Activated CD4-positive, alpha-beta T cell treated with anti-CD3 and anti-CD28 coated beads, Interleukin-10, Interleukin-2, amounts not matched to agents 100 ng/mL and 50 ng/mL, durations not matched to agents 16 hours and 8 hours (primary cell): ENCODE data around the gene HNRNPA2B1.
"Not testable (repeated sequence)": the region's sequence is repeated elsewhere in the genome, so short reads cannot be mapped to it uniquely, and the experiment has no call there.

Experiments
- DNase-seq: peaks from one replicate; pipeline ENCODE4 v3.0.0-alpha.2; 2020

The HNRNPA2B1 gene

DNA sequence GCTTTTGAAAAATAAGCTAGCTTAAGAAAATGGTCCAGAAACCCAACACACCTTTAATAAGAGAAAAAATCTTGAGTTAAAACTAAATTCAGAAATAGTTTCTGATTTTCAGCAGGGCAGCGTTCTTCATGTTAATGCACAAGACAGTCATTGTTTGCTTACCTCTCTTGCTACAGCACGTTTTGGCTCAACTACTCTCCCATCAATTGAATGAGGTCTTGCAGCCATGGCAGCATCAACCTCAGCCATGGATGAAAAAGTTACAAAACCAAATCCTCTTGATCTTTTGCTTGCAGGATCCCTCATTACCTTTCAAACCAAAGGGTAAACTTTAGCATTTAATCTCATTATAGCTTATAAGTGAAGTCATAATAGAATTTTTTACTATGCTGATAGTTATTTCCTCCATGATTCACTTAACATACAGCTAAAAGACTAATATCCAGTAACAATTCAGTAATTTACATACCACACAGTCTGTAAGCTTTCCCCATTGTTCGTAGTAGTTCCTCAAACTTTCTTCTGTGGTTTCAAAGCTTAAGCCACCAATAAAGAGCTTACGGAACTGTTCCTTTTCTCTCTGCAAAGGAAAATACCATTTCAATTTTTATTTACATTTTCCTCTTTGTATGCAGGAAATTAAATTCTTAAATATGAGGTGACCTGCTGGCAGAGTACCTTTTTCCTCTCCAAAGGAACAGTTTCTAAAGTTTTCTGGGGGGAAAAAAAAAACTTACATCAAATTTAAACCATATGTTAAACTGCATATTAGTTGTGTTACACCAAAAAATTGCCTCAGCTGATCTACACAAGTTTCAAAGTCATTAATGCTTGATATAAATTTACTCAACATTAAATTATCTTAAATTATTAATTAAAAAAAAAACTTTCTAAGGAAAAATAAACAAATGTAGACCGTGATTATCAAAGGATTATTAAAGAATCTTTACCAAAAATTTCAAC lies 3.1 kb downstream of the HNRNPA2B1 start:
- no peak for DNase-seq

GRCh38 chr7:26195867-26196657 lies 4.5 kb downstream of the HNRNPA2B1 start:
- no peak for DNase-seq

- DNase-seq = no peak
Measured at GRCh38 chr7:26195182-26195581, 5.4 kb downstream of the HNRNPA2B1 start.

DNA sequence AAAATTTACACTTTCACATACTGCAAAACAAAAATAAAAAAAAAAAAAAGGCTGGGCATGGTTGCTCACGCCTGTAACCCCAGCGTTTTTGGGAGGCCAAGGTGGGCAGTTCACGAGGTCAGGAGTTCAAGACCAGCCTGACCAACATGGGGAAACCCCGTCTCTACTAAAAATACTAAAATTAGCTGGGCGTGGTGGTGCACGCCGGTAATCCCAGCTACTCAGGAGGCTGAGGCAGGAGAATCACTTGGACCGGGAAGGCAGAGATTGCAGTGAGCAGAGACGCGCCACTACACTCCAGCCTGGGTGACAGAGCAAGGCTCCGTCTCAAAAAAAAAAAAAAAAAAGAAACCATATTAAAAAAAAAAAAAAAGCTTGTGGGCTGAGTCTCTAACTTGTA lies 5.8 kb downstream of the HNRNPA2B1 start:
- DNase-seq = not testable (repeated sequence)

DNA sequence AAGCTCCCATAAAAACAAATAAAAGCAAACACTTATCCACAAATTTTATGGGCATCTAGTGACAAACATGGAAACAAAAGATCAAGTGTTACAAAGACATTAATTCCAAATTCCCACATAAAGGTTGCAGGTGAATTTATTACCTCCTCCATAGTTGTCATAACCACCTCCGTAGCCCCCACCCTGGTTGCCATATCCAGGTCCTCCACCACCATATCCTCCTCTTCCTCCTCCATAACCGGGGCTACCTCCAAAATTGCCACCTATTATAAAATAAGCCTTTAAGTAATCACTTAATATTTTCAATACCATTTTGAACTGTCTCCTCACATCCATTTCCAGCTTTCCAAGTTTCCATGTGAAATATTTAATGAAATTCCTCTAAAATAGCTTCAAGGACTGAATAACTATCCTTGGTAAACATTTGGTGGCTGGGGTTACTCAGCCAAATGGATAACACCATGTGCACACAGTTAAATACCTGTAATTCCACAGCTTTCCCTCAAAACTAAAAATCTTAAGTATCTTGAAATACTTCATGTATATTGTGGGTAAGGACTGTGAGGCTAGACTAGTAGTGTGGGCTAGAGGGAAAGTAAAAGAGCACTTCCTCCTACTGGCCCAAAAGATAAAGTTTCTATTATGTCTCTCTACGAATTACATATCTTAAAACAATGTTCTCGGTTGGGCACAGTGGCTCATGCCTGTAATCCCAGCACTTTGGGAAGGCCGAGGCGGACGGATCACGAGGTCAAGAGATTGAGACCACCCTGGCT lies 6.9 kb downstream of the HNRNPA2B1 start:
- DNase-seq = no peak

DNA sequence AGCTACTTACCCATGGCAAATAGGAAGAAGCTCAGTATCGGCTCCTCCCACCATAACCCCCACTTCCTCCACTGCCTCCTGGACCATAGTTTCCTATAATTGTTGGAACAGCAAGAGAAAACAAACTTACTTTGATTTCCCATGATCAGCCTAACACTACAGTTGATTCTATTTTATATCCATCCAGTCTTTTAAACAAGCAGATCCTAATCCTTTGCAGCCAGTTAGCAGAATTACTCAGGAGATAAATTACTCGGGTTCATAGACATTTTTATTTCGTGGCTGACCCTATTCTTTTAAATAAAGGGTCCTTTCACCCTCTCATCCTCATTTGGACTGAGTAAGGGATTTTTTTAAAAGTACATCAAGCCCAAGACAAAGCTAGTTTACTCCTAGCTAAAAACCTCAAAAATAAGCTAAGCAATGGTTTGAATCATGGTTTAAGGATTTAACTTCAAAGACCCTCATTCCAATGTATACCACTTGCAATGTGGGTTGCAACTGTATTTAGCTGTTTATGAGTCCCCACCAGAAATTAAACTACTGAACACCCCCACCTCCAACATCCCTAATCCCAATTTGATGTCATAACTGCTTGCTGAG lies 8.0 kb downstream of the HNRNPA2B1 start:
- DNase-seq = no peak

DNA sequence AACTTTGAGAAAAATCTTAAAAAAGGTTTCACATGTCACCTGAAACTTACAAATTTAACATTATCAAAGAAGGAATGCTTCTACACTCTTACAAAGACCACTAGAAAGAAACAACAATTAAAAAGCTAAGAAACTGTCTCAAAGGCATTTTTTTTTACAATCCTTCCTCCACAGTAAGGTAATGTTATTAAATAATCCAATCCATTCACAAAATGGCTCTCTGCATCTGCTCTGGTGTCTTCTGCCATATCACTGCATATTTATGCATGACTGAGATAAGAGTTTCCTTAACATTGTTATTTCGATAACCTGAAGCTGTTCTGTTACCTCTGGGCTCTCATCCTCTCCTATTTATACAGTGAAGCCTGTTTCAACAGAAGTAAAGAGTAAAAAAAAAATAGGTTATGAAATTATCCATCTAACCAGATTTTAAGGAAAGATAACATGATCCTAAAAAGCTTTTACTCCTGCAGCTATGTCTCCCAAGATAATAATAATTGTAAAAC lies 8.5 kb downstream of the HNRNPA2B1 start:
- DNase-seq = no peak

GRCh38 chr7:26191233-26191973 lies 9.1 kb downstream of the HNRNPA2B1 start:
- DNase-seq = no peak

DNA sequence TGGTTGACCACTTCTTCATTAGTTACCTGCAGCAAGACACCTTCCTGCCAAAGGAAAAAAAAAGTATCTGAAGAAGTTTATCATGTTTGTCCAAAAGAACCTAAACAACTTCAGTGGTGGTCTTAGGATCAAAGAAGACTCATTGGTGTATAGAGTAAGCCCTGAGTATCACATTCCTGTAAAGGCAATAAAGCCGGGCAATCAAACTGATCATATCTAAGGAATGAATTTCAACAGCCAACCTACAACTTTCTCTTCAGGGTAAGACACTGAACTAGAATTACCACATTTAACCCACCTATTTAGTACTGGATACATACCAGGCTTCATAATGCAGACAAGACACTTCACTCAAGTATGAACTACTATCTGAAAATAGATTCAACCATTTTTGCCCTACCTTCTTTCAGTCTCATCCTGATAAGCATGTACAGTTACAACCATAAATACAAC lies 10.1 kb downstream of the HNRNPA2B1 start:
- DNase-seq = no peak

GRCh38 chr7:26189697-26190096 lies 10.8 kb downstream of the HNRNPA2B1 start:
- DNase-seq = no peak

- no peak for DNase-seq
Measured at GRCh38 chr7:26188957-26189541, 11.5 kb downstream of the HNRNPA2B1 start.

GRCh38 chr7:26188206-26188956 lies 12.2 kb downstream of the HNRNPA2B1 start:
- DNase-seq = no peak

DNA sequence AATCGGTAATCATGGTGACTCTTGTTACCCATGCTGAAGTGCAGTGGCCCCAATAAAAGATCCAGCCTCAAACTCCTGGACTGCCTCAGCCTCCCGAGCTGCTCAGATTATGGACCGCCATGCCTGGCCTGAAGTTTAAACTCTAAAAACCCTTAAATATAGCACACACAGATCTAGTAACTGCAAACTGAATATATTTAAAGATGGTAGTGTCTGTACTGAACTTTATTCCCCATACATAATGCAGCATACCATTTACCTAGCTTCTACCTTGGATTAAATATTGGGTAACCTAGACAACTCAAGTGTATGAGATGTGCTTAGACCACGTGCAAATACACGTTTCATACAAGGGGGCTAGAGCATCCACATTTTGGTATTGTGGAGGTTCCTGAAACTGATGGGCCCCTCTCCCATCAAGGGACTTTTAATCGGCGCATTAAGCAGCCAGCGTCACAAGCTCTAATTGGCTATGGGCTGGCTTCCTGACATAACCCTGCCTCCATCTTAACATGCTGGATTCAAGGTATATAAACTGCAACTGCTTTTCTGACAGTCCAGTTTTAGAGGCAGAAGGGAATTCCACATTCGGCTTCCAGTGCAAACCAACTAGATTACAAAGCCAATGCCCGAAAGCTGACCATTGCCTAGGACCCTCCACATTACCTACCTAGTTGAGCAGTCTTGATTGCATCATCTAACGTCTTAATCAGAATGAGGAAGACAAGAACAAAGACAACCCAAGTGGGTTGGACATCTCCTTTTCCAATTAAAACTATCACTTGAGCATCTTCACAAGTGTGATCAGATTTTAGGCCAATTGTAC lies 13.0 kb downstream of the HNRNPA2B1 start:
- DNase-seq = no peak

GRCh38 chr7:26186364-26187311 lies 13.9 kb downstream of the HNRNPA2B1 start:
- DNase-seq = no peak

- DNase-seq = no peak
Measured at GRCh38 chr7:26185844-26186180, 14.7 kb downstream of the HNRNPA2B1 start.

DNA sequence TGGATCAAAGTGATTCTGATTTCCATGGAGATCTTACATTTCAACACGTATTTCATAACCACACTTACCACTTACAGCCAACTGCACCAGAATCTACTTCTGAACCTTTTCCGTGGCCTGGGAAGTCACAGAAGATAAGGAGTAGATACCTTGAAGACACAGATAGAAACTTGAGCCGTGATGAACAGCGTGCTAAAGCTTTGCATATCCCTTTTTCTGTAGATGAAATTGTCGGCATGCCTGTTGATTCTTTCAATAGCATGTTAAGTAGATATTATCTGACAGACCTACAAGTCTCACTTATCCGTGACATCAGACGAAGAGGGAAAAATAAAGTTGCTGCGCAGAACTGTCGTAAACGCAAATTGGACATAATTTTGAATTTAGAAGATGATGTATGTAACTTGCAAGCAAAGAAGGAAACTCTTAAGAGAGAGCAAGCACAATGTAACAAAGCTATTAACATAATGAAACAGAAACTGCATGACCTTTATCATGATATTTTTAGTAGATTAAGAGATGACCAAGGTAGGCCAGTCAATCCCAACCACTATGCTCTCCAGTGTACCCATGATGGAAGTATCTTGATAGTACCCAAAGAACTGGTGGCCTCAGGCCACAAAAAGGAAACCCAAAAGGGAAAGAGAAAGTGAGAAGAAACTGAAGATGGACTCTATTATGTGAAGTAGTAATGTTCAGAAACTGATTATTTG lies 15.3 kb downstream of the HNRNPA2B1 start:
- no peak for DNase-seq

DNA sequence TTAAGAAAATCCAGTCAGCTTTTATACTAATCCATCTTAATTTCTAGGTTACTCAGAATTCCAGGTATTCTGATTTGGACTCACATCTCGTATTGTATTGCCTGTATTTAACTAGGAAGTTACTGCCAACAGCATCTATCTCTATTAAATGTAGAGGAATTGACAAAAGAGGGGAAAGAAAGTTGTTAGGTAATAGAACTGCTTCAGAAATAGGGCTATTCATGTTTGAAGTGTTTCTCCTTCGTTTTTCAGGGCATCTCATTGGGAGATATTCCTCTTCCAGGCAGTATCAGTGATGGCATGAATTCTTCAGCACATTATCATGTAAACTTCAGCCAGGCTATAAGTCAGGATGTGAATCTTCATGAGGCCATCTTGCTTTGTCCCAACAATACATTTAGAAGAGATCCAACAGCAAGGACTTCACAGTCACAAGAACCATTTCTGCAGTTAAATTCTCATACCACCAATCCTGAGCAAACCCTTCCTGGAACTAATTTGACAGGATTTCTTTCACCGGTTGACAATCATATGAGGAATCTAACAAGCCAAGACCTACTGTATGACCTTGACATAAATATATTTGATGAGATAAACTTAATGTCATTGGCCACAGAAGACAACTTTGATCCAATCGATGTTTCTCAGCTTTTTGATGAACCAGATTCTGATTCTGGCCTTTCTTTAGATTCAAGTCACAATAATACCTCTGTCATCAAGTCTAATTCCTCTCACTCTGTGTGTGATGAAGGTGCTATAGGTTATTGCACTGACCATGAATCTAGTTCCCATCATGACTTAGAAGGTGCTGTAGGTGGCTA lies 16.1 kb downstream of the HNRNPA2B1 start:
- not testable (repeated sequence) for DNase-seq
